GM19463 (cell line): ENCODE results near the gene GVQW3.

Experiments used
- ATAC-seq: cut with Tn5 transposase; IDR thresholded peaks from one replicate; pipeline ENCODE4 v1.9.1; 2021; ENCODE audit warnings: mild to moderate bottlenecking, moderate library complexity; ENCODE audit not compliant: unreplicated experiment

The GVQW3 gene

GRCh38 chr11:76380977-76381719, at the start of gene GVQW3, which contains the start of gene THAP12:
TSS of gene GVQW3 (plus strand) at chr11:76381323. CDS start at chr11:76381829, 506 bp downstream.
TSS of gene THAP12 (minus strand) at chr11:76381132. CDS start at chr11:76380836, 296 bp downstream.
- ATAC-seq: peak; percentile 75

- no peak for ATAC-seq
Measured at GRCh38 chr11:76334826-76335389, 46.2 kb upstream of the GVQW3 start.

- ATAC-seq: no peak
Measured at GRCh38 chr11:76335842-76336241, 45.3 kb upstream of the GVQW3 start.

GRCh38 chr11:76336597-76336996, 44.5 kb upstream of the GVQW3 start:
- ATAC-seq: no peak

- no peak for ATAC-seq
Measured at GRCh38 chr11:76337469-76337868, 43.7 kb upstream of the GVQW3 start.

- ATAC-seq: no peak
Measured at GRCh38 chr11:76337923-76338322, 43.2 kb upstream of the GVQW3 start.

- ATAC-seq: no peak
Measured at GRCh38 chr11:76339221-76339620, 41.9 kb upstream of the GVQW3 start.

- ATAC-seq: no peak
Measured at GRCh38 chr11:76347466-76347865, 33.7 kb upstream of the GVQW3 start.

- ATAC-seq: no peak
Measured at GRCh38 chr11:76348348-76348747, 32.8 kb upstream of the GVQW3 start.

GRCh38 chr11:76355172-76355571, 26.0 kb upstream of the GVQW3 start:
- ATAC-seq: no peak

GRCh38 chr11:76361374-76361773, 19.7 kb upstream of the GVQW3 start:
- no peak for ATAC-seq

GRCh38 chr11:76361776-76362175, 19.3 kb upstream of the GVQW3 start:
- ATAC-seq: no peak

- no peak for ATAC-seq
Measured at GRCh38 chr11:76362716-76363115, 18.4 kb upstream of the GVQW3 start.

- no peak for ATAC-seq
Measured at GRCh38 chr11:76365038-76365679, 16.0 kb upstream of the GVQW3 start.

- ATAC-seq: no peak
Measured at GRCh38 chr11:76368490-76368889, 12.6 kb upstream of the GVQW3 start.

GRCh38 chr11:76369406-76369805, 11.7 kb upstream of the GVQW3 start:
- ATAC-seq: no peak

- ATAC-seq: peak; percentile 89
Measured at GRCh38 chr11:76371170-76371569, 10.0 kb upstream of the GVQW3 start.

- peak; percentile 27 for ATAC-seq
Measured at GRCh38 chr11:76376746-76377558, 4.2 kb upstream of the GVQW3 start.

- no peak for ATAC-seq
Measured at GRCh38 chr11:76379807-76380158, 1.3 kb upstream of the GVQW3 start.

- peak; percentile 4 for ATAC-seq
Measured at GRCh38 chr11:76380159-76380976, 755 bp upstream of the GVQW3 start.
